GM21447 (cell line): ENCODE measurements around the gene NFIB.

Source experiments
- ATAC-seq: cut with Tn5 transposase; IDR thresholded peaks from one replicate; pipeline ENCODE4 v1.9.1; 2021; ENCODE audit not compliant: unreplicated experiment

Gene NFIB

GRCh38 chr9:14051419-14051818, 262.5 kb downstream of the NFIB start:
- ATAC-seq: no peak

- ATAC-seq: no peak
Measured at GRCh38 chr9:14043483-14043882, 270.5 kb downstream of the NFIB start.

DNA sequence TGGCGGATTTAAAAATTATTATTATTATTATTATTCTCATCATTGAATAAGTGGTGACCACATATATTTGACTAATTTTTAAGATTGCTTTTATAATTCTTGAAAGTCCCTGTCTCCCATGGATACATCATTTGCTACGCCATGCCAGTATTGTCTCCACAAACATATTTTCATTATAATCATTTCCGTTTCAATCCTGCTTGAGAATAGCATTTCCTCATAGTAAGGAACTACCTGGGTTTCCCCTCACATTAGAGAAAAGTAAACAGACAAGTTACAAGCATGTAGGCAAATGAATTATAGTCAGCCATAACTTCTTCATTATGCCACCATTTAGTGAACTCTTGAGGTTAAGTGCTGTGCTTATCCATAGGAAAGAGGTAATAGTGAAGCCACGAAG, 276.6 kb downstream of the NFIB start:
- ATAC-seq: no peak

- ATAC-seq: no peak
Measured at GRCh38 chr9:14033067-14033466, 280.9 kb downstream of the NFIB start.
